Coronary artery (tissue), 2 donors: ENCODE results near the gene EIF5AL1.
"Not testable (repeated sequence)": the region's sequence is repeated elsewhere in the genome, so short reads cannot be mapped to it uniquely, and the experiment has no call there.

ENCODE experiments used
- DNase-seq: peaks from one replicate; pipeline ENCODE4 v3.0.0-alpha.2; 2017; ENCODE audit warnings: low spot score
- H3K27ac ChIP-seq, 2 donors: fragments of 200-600 bp; sonication (generic); one replicate each; pipeline ENCODE4 v1.5.1; 2016 to 2019
- H3K4me3 ChIP-seq: fragments of 200-600 bp; sonication (generic); 2 replicates; pipeline ENCODE4 v1.5.1; 2016; ENCODE audit warnings: mild to moderate bottlenecking, moderate library complexity
- TF ChIP-seq, protein P1 (sequence below): fragments of 200-600 bp; sonication (generic); IDR thresholded peaks from one replicate; pipeline ENCODE4 v1.5.1; 2019; ENCODE audit warnings: antibody characterized with exemption

Gene EIF5AL1

DNA sequence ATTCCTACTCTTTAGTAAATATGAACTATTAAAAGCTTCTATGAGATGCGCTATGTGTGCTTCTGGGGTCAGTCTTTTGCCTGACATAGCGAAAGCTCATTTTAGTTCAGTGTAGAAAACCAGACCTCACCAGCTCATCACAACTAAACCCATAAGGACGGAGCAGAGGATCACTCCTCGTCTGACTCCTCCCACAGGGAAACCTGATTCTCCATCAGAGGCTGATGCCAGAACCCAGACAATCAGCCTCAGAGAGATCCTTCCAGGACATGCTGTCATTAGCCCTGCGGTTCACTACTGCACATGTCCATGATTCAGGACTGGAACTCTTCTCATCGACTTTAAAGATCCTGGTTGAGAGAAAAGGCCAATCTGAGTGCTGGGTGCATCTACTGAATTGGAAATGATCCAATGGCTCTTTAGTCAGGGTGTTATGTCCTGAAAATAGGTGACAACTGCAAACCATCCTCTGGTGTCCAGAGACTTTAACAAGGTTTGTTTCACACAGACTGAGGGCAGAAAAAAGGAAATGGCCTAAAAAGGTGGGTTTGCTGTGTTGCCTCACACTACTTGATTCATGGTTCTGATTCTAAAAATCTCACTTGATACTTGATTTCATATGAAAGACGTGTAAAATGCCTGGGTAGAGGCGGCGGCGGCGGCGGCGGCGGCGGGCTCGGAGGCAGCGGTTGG is at the start of gene EIF5AL1:
Gene EIF5AL1, plus strand, starts transcription at position 643 of the 693 bp plus-strand sequence. CDS start 117 bp downstream, outside the sequence.
- DNase-seq, H3K27ac ChIP-seq, H3K4me3 ChIP-seq: not testable (repeated sequence)

DNA sequence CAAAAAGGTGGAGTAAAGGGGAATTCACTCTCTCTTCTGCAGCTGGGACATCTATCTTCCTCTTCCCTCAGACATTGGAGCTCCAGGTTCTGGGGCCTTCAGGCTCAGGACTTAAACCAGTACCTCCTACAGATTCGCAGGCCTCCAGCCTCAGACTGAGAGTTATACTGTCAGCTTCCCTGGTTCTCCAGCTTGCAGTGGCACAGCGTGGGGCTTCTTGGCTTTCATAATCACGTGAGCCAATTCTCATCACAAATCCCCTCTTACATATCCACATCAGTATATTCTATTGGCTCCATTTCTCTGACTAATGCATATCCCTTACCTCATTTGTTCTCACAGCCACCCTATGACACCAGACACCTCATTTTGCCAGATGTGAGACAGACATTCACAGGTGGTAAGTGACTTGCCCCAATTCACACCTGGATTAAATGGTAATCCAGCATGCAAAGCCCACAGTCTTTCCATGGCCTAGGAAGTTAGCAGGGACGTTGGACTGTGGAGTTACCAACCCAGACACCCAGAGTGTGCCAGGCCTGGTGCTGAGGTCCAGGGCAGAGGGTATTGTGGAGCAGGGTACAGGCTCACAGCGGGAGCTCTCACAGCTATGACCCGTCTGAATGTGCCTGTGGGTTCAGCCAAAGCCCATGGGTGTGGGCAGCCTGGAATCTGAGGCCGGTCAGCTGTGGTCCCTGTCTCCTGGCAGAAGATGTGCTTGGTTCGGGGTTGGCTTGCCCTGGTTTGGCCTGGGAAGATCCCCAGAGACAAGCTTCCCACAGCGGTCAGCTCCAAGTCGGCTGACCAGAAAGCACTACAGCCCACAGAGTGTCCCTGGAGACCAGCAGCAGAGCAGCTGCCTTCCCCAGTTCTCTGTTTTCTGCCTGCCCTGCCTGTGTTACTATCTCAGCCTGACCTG is 48.5 kb upstream of the EIF5AL1 start:
- DNase-seq = peak; percentile 74
- peak overlapping the region in 1 of 2 donors; percentile 24 for H3K27ac ChIP-seq
- H3K4me3 ChIP-seq = no peak overlapping the region
- TF ChIP-seq, protein P1, sequence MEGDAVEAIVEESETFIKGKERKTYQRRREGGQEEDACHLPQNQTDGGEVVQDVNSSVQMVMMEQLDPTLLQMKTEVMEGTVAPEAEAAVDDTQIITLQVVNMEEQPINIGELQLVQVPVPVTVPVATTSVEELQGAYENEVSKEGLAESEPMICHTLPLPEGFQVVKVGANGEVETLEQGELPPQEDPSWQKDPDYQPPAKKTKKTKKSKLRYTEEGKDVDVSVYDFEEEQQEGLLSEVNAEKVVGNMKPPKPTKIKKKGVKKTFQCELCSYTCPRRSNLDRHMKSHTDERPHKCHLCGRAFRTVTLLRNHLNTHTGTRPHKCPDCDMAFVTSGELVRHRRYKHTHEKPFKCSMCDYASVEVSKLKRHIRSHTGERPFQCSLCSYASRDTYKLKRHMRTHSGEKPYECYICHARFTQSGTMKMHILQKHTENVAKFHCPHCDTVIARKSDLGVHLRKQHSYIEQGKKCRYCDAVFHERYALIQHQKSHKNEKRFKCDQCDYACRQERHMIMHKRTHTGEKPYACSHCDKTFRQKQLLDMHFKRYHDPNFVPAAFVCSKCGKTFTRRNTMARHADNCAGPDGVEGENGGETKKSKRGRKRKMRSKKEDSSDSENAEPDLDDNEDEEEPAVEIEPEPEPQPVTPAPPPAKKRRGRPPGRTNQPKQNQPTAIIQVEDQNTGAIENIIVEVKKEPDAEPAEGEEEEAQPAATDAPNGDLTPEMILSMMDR = no peak

DNA sequence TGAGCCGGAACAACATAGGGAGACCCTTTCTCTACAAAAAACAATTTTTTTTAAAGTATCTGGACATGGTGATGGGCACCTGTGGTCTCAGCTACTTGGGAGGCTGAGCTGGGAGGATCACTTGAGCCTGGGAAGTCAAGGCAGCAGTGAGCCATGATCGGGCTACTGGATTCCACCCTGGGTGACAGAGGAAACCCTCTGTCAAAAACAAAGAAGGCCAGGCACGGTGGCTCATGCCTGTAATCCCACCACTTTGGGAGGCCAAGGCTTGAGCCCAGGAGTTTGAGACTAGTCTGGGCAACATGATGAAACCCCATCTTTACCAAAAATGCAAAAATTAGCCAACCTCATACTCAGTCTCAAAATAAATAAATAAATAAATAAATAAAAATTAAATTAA is 47.0 kb upstream of the EIF5AL1 start:
- H3K27ac ChIP-seq = no peak overlapping the region
- no peak overlapping the region for H3K4me3 ChIP-seq
- no peak for DNase-seq
- TF ChIP-seq, protein P1 = no peak

DNA sequence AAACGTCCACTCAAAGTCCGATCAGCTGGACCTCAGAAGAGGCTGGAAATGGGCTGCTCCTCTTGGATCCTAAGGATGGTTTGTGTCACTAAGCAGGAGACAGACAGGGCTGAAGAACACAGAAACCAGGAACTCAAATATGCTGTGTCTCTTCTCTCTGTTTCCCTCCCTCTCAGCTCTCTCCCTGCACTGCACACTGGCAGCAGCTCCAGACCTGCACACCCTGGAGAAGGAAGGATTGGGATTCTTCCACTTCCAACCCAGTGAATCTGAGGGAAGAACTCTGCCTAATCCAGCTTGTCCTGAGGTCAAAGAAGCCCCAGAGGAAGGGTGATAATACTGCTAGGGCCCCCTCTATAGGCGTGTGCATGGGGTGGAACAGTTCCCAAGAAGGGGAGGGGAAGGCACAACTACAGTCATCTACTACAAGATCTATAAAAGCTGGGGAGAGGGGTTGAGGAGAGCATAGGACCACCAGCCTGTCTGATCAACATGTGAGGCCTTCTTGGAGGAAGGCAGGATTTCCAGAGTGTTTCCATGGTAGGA is 44.2 kb upstream of the EIF5AL1 start:
- TF ChIP-seq, protein P1 = no peak
- no peak for DNase-seq
- Histone ChIP-seq H3K4me3 (no peak overlapping the region), H3K27ac (peak overlapping the region in 1 of 2 donors; percentile 30)

DNA sequence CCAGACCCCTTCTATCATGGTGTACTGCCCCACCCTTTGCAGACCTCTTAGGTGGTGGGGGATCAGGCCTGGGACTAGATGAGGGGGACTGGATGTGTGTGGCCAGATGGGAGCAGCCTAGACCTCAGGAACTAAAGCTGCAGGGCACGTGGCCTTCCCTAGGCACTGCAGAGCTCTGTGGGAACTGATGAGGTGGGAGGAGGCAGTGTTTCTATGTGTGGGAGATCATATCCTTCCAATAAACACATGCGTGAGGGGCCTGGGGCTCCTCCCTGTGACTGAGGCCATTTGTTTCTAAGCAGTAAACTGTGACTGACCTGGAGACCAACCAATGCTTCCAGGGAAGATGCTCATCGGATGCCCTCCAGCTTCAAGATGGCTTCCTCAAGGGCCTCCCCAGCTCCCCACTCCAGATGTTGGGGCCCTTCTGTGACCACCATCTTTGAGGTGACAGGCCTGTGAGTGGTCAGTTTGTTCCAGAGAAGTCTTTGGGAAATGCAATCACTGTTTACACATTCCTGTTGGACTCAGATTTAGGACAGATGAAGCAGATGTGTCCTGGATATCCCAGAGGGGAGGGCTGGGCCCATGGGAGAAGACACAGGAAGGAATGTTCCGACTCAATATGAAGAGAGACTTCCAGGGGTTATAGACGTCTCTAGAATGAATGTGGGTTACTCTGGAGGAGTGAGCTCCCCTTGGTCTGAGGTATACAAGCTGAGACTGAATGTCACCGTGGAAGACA is 43.3 kb upstream of the EIF5AL1 start:
- Histone ChIP-seq H3K27ac (no peak overlapping the region), H3K4me3 (no peak overlapping the region)
- no peak for DNase-seq
- TF ChIP-seq, protein P1 = no peak

DNA sequence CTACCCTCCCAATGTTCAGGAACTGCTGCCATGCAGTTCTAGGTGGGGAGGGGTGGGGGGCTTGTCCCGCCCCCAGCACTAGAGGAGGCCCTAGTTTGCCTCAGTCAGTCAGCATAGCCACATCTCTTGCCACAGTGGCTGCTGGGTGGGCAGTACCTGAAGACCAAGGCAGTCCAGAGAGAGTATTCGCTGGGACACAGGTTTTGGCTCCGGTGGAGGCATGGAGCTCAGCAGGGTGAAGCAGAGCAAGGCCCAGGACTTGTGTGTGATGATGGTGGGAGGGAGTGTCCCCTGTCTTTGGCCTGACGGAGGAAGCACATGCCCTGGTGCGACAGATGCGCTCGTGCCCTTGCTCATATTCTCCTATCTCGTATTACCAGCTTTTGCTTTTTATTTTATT is 42.2 kb upstream of the EIF5AL1 start:
- TF ChIP-seq, protein P1 = no peak

DNA sequence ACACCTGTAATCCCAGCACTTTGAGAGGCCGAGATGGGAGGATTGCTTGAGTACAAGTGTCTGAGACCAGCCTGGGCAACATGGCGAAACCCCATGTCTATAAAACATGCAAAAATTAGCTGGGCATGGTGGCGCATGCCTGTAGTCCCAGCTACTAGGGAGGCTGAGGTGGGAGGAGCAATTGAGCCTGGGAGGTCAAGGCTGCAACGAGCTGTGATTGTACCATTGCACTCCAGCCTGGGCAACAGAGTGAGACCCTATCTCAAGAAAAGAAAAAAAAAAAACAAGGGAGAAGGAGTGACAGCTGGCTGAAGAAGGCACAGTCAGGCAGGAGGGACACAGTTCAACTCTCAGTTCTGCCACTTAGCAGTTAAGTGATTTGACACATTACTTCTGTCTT is 40.6 kb upstream of the EIF5AL1 start:
- TF ChIP-seq, protein P1 = no peak
- no peak for DNase-seq

More for the DNA sequence above, 42.2 kb upstream of the EIF5AL1 start:
- no peak overlapping the region for H3K4me3 ChIP-seq
- DNase-seq = no peak
- no peak overlapping the region for H3K27ac ChIP-seq

More for the DNA sequence above, 40.6 kb upstream of the EIF5AL1 start:
- no peak overlapping the region for H3K27ac ChIP-seq
- H3K4me3 ChIP-seq = no peak overlapping the region
